ENCODE results near the gene MYO5B. TPM values are rescaled to one million over a fixed set of nuclear protein-coding genes. Genes with fewer than 3 reads are reported as not detected.

Gene MYO5B
- total and polyA plus RNA-seq, 2 of the 4 experiments (the other 2 are of a cell fraction), result 0.24 to 0.54 TPM

DNA sequence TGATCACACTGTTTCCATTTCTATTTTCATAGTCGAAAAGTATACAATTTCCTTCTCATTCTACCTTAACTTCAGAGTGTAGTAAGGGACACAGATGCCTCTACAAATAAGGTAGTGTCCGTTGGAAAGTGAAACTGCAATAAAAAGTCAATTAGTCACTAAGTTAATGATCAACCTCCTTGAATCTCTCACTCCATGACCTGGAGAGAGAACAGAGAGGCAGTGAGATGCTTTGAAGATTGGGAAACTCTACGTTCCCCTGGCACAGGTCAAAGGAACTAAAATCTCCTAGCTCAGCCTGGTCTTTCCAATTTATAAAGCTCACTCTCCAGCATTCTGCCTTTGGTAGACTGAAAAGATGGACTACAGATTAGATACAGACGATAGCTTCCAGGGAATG is 227.8 kb downstream of the MYO5B start:
- POLR2A ChIA-PET (ENCODE audit: unreplicated experiment), result no interaction called here
- in situ Hi-C loops (cut with MboI; ENCODE audit: low sequenced_read_pairs), result no loop called here

More for the DNA sequence above, 227.8 kb downstream of the MYO5B start:
- TF ChIP-seq, protein P1, sequence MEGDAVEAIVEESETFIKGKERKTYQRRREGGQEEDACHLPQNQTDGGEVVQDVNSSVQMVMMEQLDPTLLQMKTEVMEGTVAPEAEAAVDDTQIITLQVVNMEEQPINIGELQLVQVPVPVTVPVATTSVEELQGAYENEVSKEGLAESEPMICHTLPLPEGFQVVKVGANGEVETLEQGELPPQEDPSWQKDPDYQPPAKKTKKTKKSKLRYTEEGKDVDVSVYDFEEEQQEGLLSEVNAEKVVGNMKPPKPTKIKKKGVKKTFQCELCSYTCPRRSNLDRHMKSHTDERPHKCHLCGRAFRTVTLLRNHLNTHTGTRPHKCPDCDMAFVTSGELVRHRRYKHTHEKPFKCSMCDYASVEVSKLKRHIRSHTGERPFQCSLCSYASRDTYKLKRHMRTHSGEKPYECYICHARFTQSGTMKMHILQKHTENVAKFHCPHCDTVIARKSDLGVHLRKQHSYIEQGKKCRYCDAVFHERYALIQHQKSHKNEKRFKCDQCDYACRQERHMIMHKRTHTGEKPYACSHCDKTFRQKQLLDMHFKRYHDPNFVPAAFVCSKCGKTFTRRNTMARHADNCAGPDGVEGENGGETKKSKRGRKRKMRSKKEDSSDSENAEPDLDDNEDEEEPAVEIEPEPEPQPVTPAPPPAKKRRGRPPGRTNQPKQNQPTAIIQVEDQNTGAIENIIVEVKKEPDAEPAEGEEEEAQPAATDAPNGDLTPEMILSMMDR (conservative IDR thresholded peaks at IDR 0.05; ENCODE audit: low read depth, low read length), result no peak
- TF ChIP-seq CEBPB (IDR thresholded peaks at IDR 0.05; ENCODE audit: low read depth, low read length) (no peak), MAFK (IDR thresholded peaks at IDR 0.05; ENCODE audit: low read depth, low read length) (no peak), RFX5 (IDR thresholded peaks at IDR 0.05; ENCODE audit: low read depth, low read length) (no peak)
- TF ChIP-seq, protein P2, sequence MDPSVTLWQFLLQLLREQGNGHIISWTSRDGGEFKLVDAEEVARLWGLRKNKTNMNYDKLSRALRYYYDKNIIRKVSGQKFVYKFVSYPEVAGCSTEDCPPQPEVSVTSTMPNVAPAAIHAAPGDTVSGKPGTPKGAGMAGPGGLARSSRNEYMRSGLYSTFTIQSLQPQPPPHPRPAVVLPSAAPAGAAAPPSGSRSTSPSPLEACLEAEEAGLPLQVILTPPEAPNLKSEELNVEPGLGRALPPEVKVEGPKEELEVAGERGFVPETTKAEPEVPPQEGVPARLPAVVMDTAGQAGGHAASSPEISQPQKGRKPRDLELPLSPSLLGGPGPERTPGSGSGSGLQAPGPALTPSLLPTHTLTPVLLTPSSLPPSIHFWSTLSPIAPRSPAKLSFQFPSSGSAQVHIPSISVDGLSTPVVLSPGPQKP (IDR thresholded peaks at IDR 0.05; ENCODE audit: borderline replicate concordance, low read depth, low read length), result no peak
- TF ChIP-seq, protein P3, sequence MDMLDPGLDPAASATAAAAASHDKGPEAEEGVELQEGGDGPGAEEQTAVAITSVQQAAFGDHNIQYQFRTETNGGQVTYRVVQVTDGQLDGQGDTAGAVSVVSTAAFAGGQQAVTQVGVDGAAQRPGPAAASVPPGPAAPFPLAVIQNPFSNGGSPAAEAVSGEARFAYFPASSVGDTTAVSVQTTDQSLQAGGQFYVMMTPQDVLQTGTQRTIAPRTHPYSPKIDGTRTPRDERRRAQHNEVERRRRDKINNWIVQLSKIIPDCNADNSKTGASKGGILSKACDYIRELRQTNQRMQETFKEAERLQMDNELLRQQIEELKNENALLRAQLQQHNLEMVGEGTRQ (IDR thresholded peaks at IDR 0.05; ENCODE audit: low read depth, low read length), result no peak
- ATAC-seq (ENCODE audit: low read depth) (no peak), DNase-seq (no peak)
- Histone ChIP-seq H2BK5ac (ENCODE audit: low read depth, low read length, poor library complexity, severe bottlenecking) (no peak overlapping the region), H3K9me1 (ENCODE audit: insufficient read depth, low read length) (no peaks in the 10 kb centered on the region), H3K4ac (ENCODE audit: low read depth, low read length) (no peak overlapping the region), H3K23ac (ENCODE audit: low read depth, low read length) (no peak overlapping the region), H3K14ac (replicated peaks; ENCODE audit: low read depth, low read length) (no peak overlapping the region), H3K27me3 (ENCODE audit: control insufficient read depth, insufficient read depth, low read length) (peaks cover 1% of the 10 kb centered on the region), H3K18ac (ENCODE audit: low read depth, low read length) (no peak overlapping the region), H3K4me1 (ENCODE audit: control insufficient read depth, insufficient read depth, low read length) (no peaks in the 10 kb centered on the region), H3K56ac (ENCODE audit: extremely low read depth, insufficient read depth, low read length) (no peak overlapping the region), H3K27ac (ENCODE audit: insufficient read depth, low read length) (no peak overlapping the region), H4K91ac (ENCODE audit: insufficient read depth, low read depth, low read length) (no peak overlapping the region), H2BK15ac (ENCODE audit: low read depth, low read length) (no peak overlapping the region), H3K4me2 (ENCODE audit: low read depth, low read length) (no peak overlapping the region), H4K8ac (ENCODE audit: low read depth in 2 of 2, low read length in 2 of 2) (no peak overlapping the region), H3K36me3 (ENCODE audit: control insufficient read depth, insufficient read depth, low read length) (no peaks in the 10 kb centered on the region), H3K9ac (ENCODE audit: low read depth, low read length) (no peak overlapping the region), H3K4me3 (ENCODE audit: insufficient read depth, low read depth, low read length) (no peak overlapping the region), H2AK9ac (replicated peaks; ENCODE audit: low read depth, low read length, poor library complexity) (no peak overlapping the region), H2AFZ (replicated peaks; ENCODE audit: low read length, poor library complexity) (no peak overlapping the region), H3K9me3 (ENCODE audit: control insufficient read depth, insufficient read depth, low read length) (no peaks in the 10 kb centered on the region), H3K79me1 (ENCODE audit: low read depth in 1 of 2, low read length in 2 of 2) (no peaks in the 10 kb centered on the region), H4K5ac (ENCODE audit: low read depth, low read length) (no peak overlapping the region), H2BK120ac (ENCODE audit: low read depth, low read length) (no peak overlapping the region), H2BK20ac (ENCODE audit: low read depth, low read length) (no peak overlapping the region), H4K20me1 (ENCODE audit: insufficient read depth, low read length) (no peaks in the 10 kb centered on the region), H2AK5ac (ENCODE audit: low read depth, low read length) (no peak overlapping the region)
- intact Hi-C loops (cut with micrococcal nuclease) (loop anchor here (10.0 kb wide), 1 partner anchor 218 kb away; no protein-coding TSS in a partner anchor), dilution Hi-C loops (cut with HindIII; ENCODE audit: low sequenced_read_pairs, unreplicated experiment) (no loop called here)
- BruUV-seq (replicated peaks), result no TSS peak
- no CpG with 5 or more reads among the region's 4 CpGs for WGBS, 2 experiments (ENCODE audit: extremely low coverage in 2 of 2, insufficient read length in 1 of 2)
- CTCF ChIA-PET, result no interaction called here

Data from IMR-90 (cell line).